Activated CD4-positive, alpha-beta T cell treated with anti-CD3 and anti-CD28 coated beads, Interleukin-2, amount 10 ng/mL, durations not matched to agents 24 days and 14 days (primary cell): Measurements from ENCODE around the gene NCBP2. TPM values are rescaled to one million over a fixed set of nuclear protein-coding genes. Genes with fewer than 3 reads are reported as not detected.

Experiments
- DNase-seq: peaks from one replicate; pipeline ENCODE4 v3.0.0; 2022
- H3K27ac Mint-ChIP-seq: one replicate; pipeline ENCODE4 v1.8.0; 2022; ENCODE audit warnings: mild to moderate bottlenecking, mixed read lengths
- H3K27me3 Mint-ChIP-seq: one replicate; pipeline ENCODE4 v1.8.0; 2022; ENCODE audit warnings: mixed read lengths
- H3K36me3 Mint-ChIP-seq: one replicate; pipeline ENCODE4 v1.8.0; 2022; ENCODE audit warnings: low read depth, mild to moderate bottlenecking, mixed read lengths
- H3K4me1 Mint-ChIP-seq: one replicate; pipeline ENCODE4 v1.8.0; 2021; ENCODE audit warnings: mixed read lengths
- H3K4me3 Mint-ChIP-seq: one replicate; pipeline ENCODE4 v1.8.0; 2022; ENCODE audit warnings: mild to moderate bottlenecking, moderate library complexity, mixed read lengths
- H3K9me3 Mint-ChIP-seq: one replicate; pipeline ENCODE4 v1.8.0; 2021; ENCODE audit warnings: mixed read lengths
- intact Hi-C: fragments of 100-400 bp; cut with micrococcal nuclease; formaldehyde crosslinking; loops from one replicate; pipeline ENCODE4 v1.15.1; 2023
- total RNA-seq: library from RNA; stranded (reverse); gene quantifications from 2 replicates; pipeline ENCODE4 v1.2.3, GENCODE V29; 2022

Gene NCBP2
- total RNA-seq, 1 donor from 2014 or later: 105 TPM

GRCh38 chr3:196903740-196904139 is 38.6 kb downstream of the NCBP2 start:
- no peaks in the 10 kb centered on the region for H3K9me3 Mint-ChIP-seq
- H3K36me3 Mint-ChIP-seq: peaks cover 50% of the 10 kb centered on the region
- intact Hi-C loops: no loop called here
- no peak overlapping the region for H3K4me3 Mint-ChIP-seq
- H3K27me3 Mint-ChIP-seq: no peaks in the 10 kb centered on the region
- no peak for DNase-seq
- H3K27ac Mint-ChIP-seq: no peak overlapping the region
- no peaks in the 10 kb centered on the region for H3K4me1 Mint-ChIP-seq

- Mint-ChIP-seq H3K36me3 (peaks cover 40% of the 10 kb centered on the region), H3K27ac (no peak overlapping the region), H3K27me3 (no peaks in the 10 kb centered on the region), H3K4me3 (no peak overlapping the region), H3K9me3 (no peaks in the 10 kb centered on the region), H3K4me1 (peaks cover 3% of the 10 kb centered on the region)
- intact Hi-C loops: no loop called here
- no peak for DNase-seq
Observed at GRCh38 chr3:196902296-196902695, 40.0 kb downstream of the NCBP2 start.

- Mint-ChIP-seq H3K9me3 (no peaks in the 10 kb centered on the region), H3K4me1 (peaks cover 4% of the 10 kb centered on the region), H3K27me3 (no peaks in the 10 kb centered on the region), H3K27ac (no peak overlapping the region), H3K36me3 (peaks cover 39% of the 10 kb centered on the region), H3K4me3 (no peak overlapping the region)
- no peak for DNase-seq
- intact Hi-C loops: no loop called here
Observed at GRCh38 chr3:196901768-196902167, 40.6 kb downstream of the NCBP2 start.

- DNase-seq: no peak
- Mint-ChIP-seq H3K36me3 (peaks cover 22% of the 10 kb centered on the region), H3K27me3 (no peaks in the 10 kb centered on the region), H3K27ac (no peak overlapping the region), H3K4me1 (peaks cover 4% of the 10 kb centered on the region), H3K4me3 (no peak overlapping the region), H3K9me3 (no peaks in the 10 kb centered on the region)
- intact Hi-C loops: no loop called here
Observed at GRCh38 chr3:196896229-196896628, 46.1 kb downstream of the NCBP2 start.

GRCh38 chr3:196894557-196895295 is 47.6 kb downstream of the NCBP2 start:
- DNase-seq: no peak
- peaks cover 4% of the 10 kb centered on the region for H3K4me1 Mint-ChIP-seq
- H3K4me3 Mint-ChIP-seq: no peak overlapping the region
- H3K36me3 Mint-ChIP-seq: peaks cover 12% of the 10 kb centered on the region
- H3K9me3 Mint-ChIP-seq: no peaks in the 10 kb centered on the region
- no peaks in the 10 kb centered on the region for H3K27me3 Mint-ChIP-seq
- no peak overlapping the region for H3K27ac Mint-ChIP-seq
- intact Hi-C loops: no loop called here

GRCh38 chr3:196889844-196890708 is 52.3 kb downstream of the NCBP2 start:
- intact Hi-C loops: no loop called here
- Mint-ChIP-seq H3K4me1 (peaks cover 13% of the 10 kb centered on the region), H3K9me3 (no peaks in the 10 kb centered on the region), H3K27me3 (no peaks in the 10 kb centered on the region), H3K36me3 (peaks cover 12% of the 10 kb centered on the region), H3K27ac (peak overlapping the region; percentile 9), H3K4me3 (no peak overlapping the region)
- DNase-seq: no peak

GRCh38 chr3:196886144-196886543 is 56.2 kb downstream of the NCBP2 start:
- peaks cover 29% of the 10 kb centered on the region for H3K4me1 Mint-ChIP-seq
- H3K36me3 Mint-ChIP-seq: peaks cover 15% of the 10 kb centered on the region
- no peak for DNase-seq
- no peaks in the 10 kb centered on the region for H3K27me3 Mint-ChIP-seq
- intact Hi-C loops: no loop called here
- no peak overlapping the region for H3K4me3 Mint-ChIP-seq
- H3K9me3 Mint-ChIP-seq: no peaks in the 10 kb centered on the region
- peak overlapping the region; percentile 20 for H3K27ac Mint-ChIP-seq

Other genes starting within 250 kb of the NCBP2 start
- 3.9 and 4.0 TPM in 2 replicates for gene CEP19, start 230.3 kb downstream of the NCBP2 start, total RNA-seq
- 54.3 and 54.5 TPM in 2 replicates for gene PIGX, start 230.2 kb downstream of the NCBP2 start, total RNA-seq
- 81.1 and 92.5 TPM in 2 replicates for gene PAK2, start 202.7 kb downstream of the NCBP2 start, total RNA-seq
- 44.2 and 47.2 TPM in 2 replicates for gene SENP5, start 74.6 kb downstream of the NCBP2 start, total RNA-seq
- 1.7 and 1.9 TPM in 2 replicates for gene PIGZ, start 26.3 kb upstream of the NCBP2 start, total RNA-seq
- gene MELTF, start 87.3 kb upstream of the NCBP2 start, total RNA-seq: 8.8 and 10.6 TPM in 2 replicates